Keratinocyte (primary cell): ENCODE data around the gene RNF212B. TPM values are rescaled to one million over a fixed set of nuclear protein-coding genes. Genes with fewer than 3 reads are reported as not detected.
"Not testable (repeated sequence)": the region's sequence is repeated elsewhere in the genome, so short reads cannot be mapped to it uniquely, and the experiment has no call there.

Experiments used
- DNase-seq: peaks from one replicate; pipeline ENCODE4 v3.0.0-alpha.2; 2011; ENCODE audit warnings: low read depth, missing footprints, low spot score
- FAIRE-seq: peaks from 2 replicates; lab custom pipeline; 2011; peaks lifted over from hg19 to GRCh38; lab: Jason Lieb, UNC
- H2AFZ ChIP-seq: 2 replicates; pipeline ENCODE4 v1.6.0; 2012; ENCODE audit warnings: low read length, control low read depth, inconsistent platforms; ENCODE audit not compliant: control insufficient read depth
- H3K27ac ChIP-seq: 2 replicates; pipeline ENCODE4 v1.5.1; 2011; ENCODE audit warnings: low read length; ENCODE audit not compliant: control insufficient read depth, insufficient read depth
- H3K27me3 ChIP-seq: 3 replicates; pipeline ENCODE4 v1.6.0; 2011; ENCODE audit warnings: low read length; ENCODE audit not compliant: control insufficient read depth, insufficient read depth; ENCODE audit errors: extremely low read depth
- H3K36me3 ChIP-seq, 2 experiments: 2 replicates in 1 of 2; 3 replicates in 1 of 2; pipeline ENCODE4 v1.5.1; 2011; ENCODE audit warnings: low read length in 2 of 2, mild to moderate bottlenecking in 1 of 2; ENCODE audit not compliant: control insufficient read depth in 2 of 2, insufficient read depth in 2 of 2; ENCODE audit errors: extremely low read depth in 1 of 2
- H3K4me1 ChIP-seq: 3 replicates; pipeline ENCODE4 v1.5.1; 2011; ENCODE audit warnings: low read length; ENCODE audit not compliant: control insufficient read depth, insufficient read depth; ENCODE audit errors: extremely low read depth
- H3K4me2 ChIP-seq: 3 replicates; pipeline ENCODE4 v1.6.0; 2011; ENCODE audit warnings: low read depth, low read length; ENCODE audit not compliant: control insufficient read depth, insufficient read depth; ENCODE audit errors: extremely low read depth
- H3K4me3 ChIP-seq, 3 experiments: fragments of 200-600 bp in 1 of 3; sonication (generic) in 1 of 3; 2 replicates in 2 of 3; 3 replicates in 1 of 3; pipeline ENCODE4 v1.5.1; 2011 to 2016; ENCODE audit warnings: low read length in 3 of 3, mild to moderate bottlenecking in 3 of 3, control low read depth in 2 of 3, inconsistent platforms in 1 of 3, low read depth in 1 of 3, mixed read lengths in 1 of 3, mixed run types in 1 of 3, moderate library complexity in 1 of 3; ENCODE audit not compliant: control insufficient read depth in 2 of 3, insufficient read depth in 2 of 3; ENCODE audit errors: extremely low read depth in 1 of 3
- H3K79me2 ChIP-seq: 2 replicates; pipeline ENCODE4 v1.6.0; 2012; ENCODE audit warnings: low read length; ENCODE audit not compliant: control insufficient read depth, insufficient read depth
- H3K9ac ChIP-seq: 3 replicates; pipeline ENCODE4 v1.6.0; 2011; ENCODE audit warnings: low read length; ENCODE audit not compliant: control insufficient read depth, insufficient read depth; ENCODE audit errors: extremely low read depth
- H3K9me1 ChIP-seq: 3 replicates; pipeline ENCODE4 v1.6.0; 2011; ENCODE audit warnings: low read length; ENCODE audit not compliant: control insufficient read depth, insufficient read depth; ENCODE audit errors: extremely low read depth
- H3K9me3 ChIP-seq: 2 replicates; pipeline ENCODE4 v1.5.1; 2012; ENCODE audit warnings: low read depth, low read length; ENCODE audit not compliant: control insufficient read depth
- H4K20me1 ChIP-seq: 3 replicates; pipeline ENCODE4 v1.6.0; 2011; ENCODE audit warnings: low read length; ENCODE audit not compliant: control insufficient read depth, insufficient read depth; ENCODE audit errors: extremely low read depth
- CTCF ChIP-seq, 3 experiments: IDR thresholded peaks in 1 of 3; conservative IDR thresholded peaks in 1 of 3; optimal IDR thresholded peaks in 1 of 3; 2 replicates in 2 of 3; 3 replicates in 1 of 3; pipeline versions ENCODE3 to v1.5.1; 2011; ENCODE audit warnings: low read length in 3 of 3, mild to moderate bottlenecking in 3 of 3, moderate library complexity in 2 of 3, control low read depth in 1 of 3, inconsistent platforms in 1 of 3; ENCODE audit not compliant: insufficient read depth in 2 of 3; ENCODE audit errors: extremely low read depth in 1 of 3
- EZH2 ChIP-seq: IDR thresholded peaks from one replicate; pipeline ENCODE4 v1.6.1; 2012; ENCODE audit warnings: inconsistent platforms, mild to moderate bottlenecking, low read length, moderate library complexity
- dilution Hi-C: fragments of 300-500 bp; cut with MboI; formaldehyde crosslinking; loops from one replicate; pipeline ENCODE4 v1.7.0; 2020; ENCODE audit warnings: low sequenced_read_pairs; ENCODE audit not compliant: extremely low pct_ligation_motif_present
- polyA plus RNA-seq, 5 experiments: library from polyadenylated mRNA; depleted of rRNA in 3 of 5; stranded (reverse) in 3 of 5; stranded (forward) in 1 of 5; unstranded in 1 of 5; fragments of >200 nt; gene quantifications; 1 replicate in 1 of 5; 2 replicates in 3 of 5; 3 replicates in 1 of 5; pipeline versions ENCODE4 v1.2.1 to v1.2.3, GENCODE V29; 2011 to 2012; ENCODE audit warnings: missing spikeins in 2 of 5, low read depth in 1 of 5, low replicate concordance in 1 of 5

Gene RNF212B
- polyA plus RNA-seq, 1 donor (not counting 4 experiments of a cell fraction or from before 2014, with no cell fraction given), result not detected

- Histone ChIP-seq H2AFZ (no peak overlapping the region), H3K4me2 (no peak overlapping the region), H3K4me1 (no peaks in the 10 kb centered on the region), H3K79me2 (no peaks in the 10 kb centered on the region), H3K4me3 (no peak overlapping the region), H3K27me3 (no peaks in the 10 kb centered on the region), H3K36me3 (no peaks in the 10 kb centered on the region), H3K9ac (no peak overlapping the region), H4K20me1 (no peaks in the 10 kb centered on the region), H3K9me3 (no peaks in the 10 kb centered on the region), H3K27ac (no peak overlapping the region), H3K9me1 (no peaks in the 10 kb centered on the region)
- DNase-seq, result no peak
- dilution Hi-C loops, result no loop called here
- FAIRE-seq, result no peak
- TF ChIP-seq EZH2 (no peak), CTCF (optimal IDR thresholded peaks at IDR 0.05 in 1 of 3, IDR thresholded peaks at IDR 0.05 in 1 of 3, conservative IDR thresholded peaks at IDR 0.05 in 1 of 3; ENCODE audit: extremely low read depth in 1 of 3, insufficient read depth in 2 of 3, low read length in 3 of 3) (no peak)
Observed at GRCh38 chr14:23258256-23258655, 20.5 kb downstream of the RNF212B start.

GRCh38 chr14:23259426-23259825, 21.7 kb downstream of the RNF212B start:
- dilution Hi-C loops, result no loop called here
- H3K4me2 ChIP-seq, result no peak overlapping the region
- no peaks in the 10 kb centered on the region for H3K79me2 ChIP-seq
- TF ChIP-seq EZH2 (no peak), CTCF (optimal IDR thresholded peaks at IDR 0.05 in 1 of 3, IDR thresholded peaks at IDR 0.05 in 1 of 3, conservative IDR thresholded peaks at IDR 0.05 in 1 of 3; ENCODE audit: extremely low read depth in 1 of 3, insufficient read depth in 2 of 3, low read length in 3 of 3) (no peak)
- no peak overlapping the region for H3K4me3 ChIP-seq
- H2AFZ ChIP-seq, result no peak overlapping the region
- H3K27ac ChIP-seq, result no peak overlapping the region
- H3K9me3 ChIP-seq, result no peaks in the 10 kb centered on the region
- no peak overlapping the region for H3K9ac ChIP-seq
- H4K20me1 ChIP-seq, result no peaks in the 10 kb centered on the region
- H3K36me3 ChIP-seq, result no peaks in the 10 kb centered on the region
- H3K9me1 ChIP-seq, result no peaks in the 10 kb centered on the region
- no peak for DNase-seq
- no peak for FAIRE-seq
- no peaks in the 10 kb centered on the region for H3K4me1 ChIP-seq
- no peaks in the 10 kb centered on the region for H3K27me3 ChIP-seq

- H3K9me3 ChIP-seq, FAIRE-seq, DNase-seq, H3K4me2 ChIP-seq, H3K9ac ChIP-seq, H3K27me3 ChIP-seq, H3K4me3 ChIP-seq, H3K36me3 ChIP-seq, H4K20me1 ChIP-seq, H3K79me2 ChIP-seq, H3K9me1 ChIP-seq, dilution Hi-C loops, H3K4me1 ChIP-seq, H2AFZ ChIP-seq, H3K27ac ChIP-seq: not testable (repeated sequence)
Observed at GRCh38 chr14:23260849-23261248, 23.1 kb downstream of the RNF212B start.
